HFFc6 (cell line): Measurements from ENCODE around the gene RWDD4. TPM values are rescaled to one million over a fixed set of nuclear protein-coding genes. Genes with fewer than 3 reads are reported as not detected.

Experiments
- DNase-seq: peaks from one replicate; pipeline ENCODE4 v3.0.0-alpha.2; 2018
- H3K27ac Mint-ChIP-seq: 2 replicates; pipeline ENCODE4 v1.8.0; 2020; ENCODE audit warnings: mild to moderate bottlenecking, mixed read lengths
- H3K27me3 Mint-ChIP-seq: 2 replicates; pipeline ENCODE4 v1.8.0; 2021; ENCODE audit warnings: mild to moderate bottlenecking, moderate library complexity, mixed read lengths; ENCODE audit not compliant: insufficient read depth
- H3K36me3 Mint-ChIP-seq: 2 replicates; pipeline ENCODE4 v1.8.0; 2021; ENCODE audit warnings: low read depth, mixed read lengths
- H3K4me1 Mint-ChIP-seq: 2 replicates; pipeline ENCODE4 v1.8.0; 2020; ENCODE audit warnings: low read depth, mixed read lengths
- H3K4me3 Mint-ChIP-seq: 2 replicates; pipeline ENCODE4 v1.8.0; 2020; ENCODE audit warnings: mild to moderate bottlenecking, moderate library complexity, mixed read lengths
- H3K9me3 Mint-ChIP-seq: 2 replicates; pipeline ENCODE4 v1.8.0; 2020; ENCODE audit warnings: mild to moderate bottlenecking, mixed read lengths
- CTCF ChIP-seq: fragments of 200-600 bp; sonication (generic); IDR thresholded peaks from 2 replicates; pipeline ENCODE4 v1.5.0; 2021; ENCODE audit warnings: antibody characterized with exemption, mild to moderate bottlenecking
- total RNA-seq, 6 experiments: library from RNA; stranded (reverse); fragmentation: NEBNext Ultra II Directional; extraction: Animal tissue kit (Norgen Biotek cat#: 25700); gene quantifications; 2 replicates in 1 of 6; 3 replicates in 5 of 6; pipeline ENCODE4 v1.2.3, GENCODE V29; 2021

Gene RWDD4
- total RNA-seq, 6 experiments from 2014 or later = 26.3 to 30.9 (median 28.9) TPM

- H3K9me3 Mint-ChIP-seq = no peaks in the 10 kb centered on the region
- H3K4me1 Mint-ChIP-seq = peaks cover 25% of the 10 kb centered on the region
- no peaks in the 10 kb centered on the region for H3K36me3 Mint-ChIP-seq
- peaks cover 5% of the 10 kb centered on the region; the same call in 1 of the 2 replicates for H3K27me3 Mint-ChIP-seq
- no peak for DNase-seq
- no peak overlapping the region for H3K4me3 Mint-ChIP-seq
- no peak for TF ChIP-seq CTCF
- H3K27ac Mint-ChIP-seq = no peak overlapping the region
Observed at GRCh38 chr4:183594823-183595222, 64.2 kb downstream of the RWDD4 start.

GRCh38 chr4:183591301-183591700 is 67.7 kb downstream of the RWDD4 start:
- H3K27ac Mint-ChIP-seq = no peak overlapping the region
- peaks cover 35% of the 10 kb centered on the region for H3K4me1 Mint-ChIP-seq
- no peaks in the 10 kb centered on the region for H3K9me3 Mint-ChIP-seq
- H3K27me3 Mint-ChIP-seq = peaks cover 5% of the 10 kb centered on the region; the same call in 1 of the 2 replicates
- no peak for TF ChIP-seq CTCF
- H3K4me3 Mint-ChIP-seq = peak overlapping the region; percentile 69
- H3K36me3 Mint-ChIP-seq = no peaks in the 10 kb centered on the region
- DNase-seq = peak; percentile 82

Other genes with a start within 250 kb of the RWDD4 start
- 10 to 100 TPM; 11.7 to 15.1 (median 13.6) TPM for gene CDKN2AIP, start 214.5 kb downstream of the RWDD4 start, total RNA-seq
- gene ING2, start 154.1 kb downstream of the RWDD4 start, total RNA-seq = 10 to 100 TPM; 11.0 to 15.8 (median 14.7) TPM
- gene TRAPPC11, start 108 bp upstream of the RWDD4 start, total RNA-seq = 10 to 100 TPM; 24.8 to 29.5 (median 26.1) TPM
- gene STOX2, start 246.1 kb upstream of the RWDD4 start, total RNA-seq = under 1 TPM in 2 of 6 experiments, not detected in 4; 0.07 to 0.17 TPM